Glomerular visceral epithelial cell (primary cell): ENCODE data around the gene CFAP119.
A peak's percentile ranks its signal among the peaks of the same experiment; 100 is the strongest.

Experiments used
- DNase-seq: peaks from one replicate; pipeline ENCODE4 v3.0.0-alpha.2; 2016; ENCODE audit errors: extremely low spot score

The CFAP119 gene

GRCh38 chr16:30782486-30783279 is 20.8 kb upstream of the CFAP119 start:
- no peak for DNase-seq

DNA sequence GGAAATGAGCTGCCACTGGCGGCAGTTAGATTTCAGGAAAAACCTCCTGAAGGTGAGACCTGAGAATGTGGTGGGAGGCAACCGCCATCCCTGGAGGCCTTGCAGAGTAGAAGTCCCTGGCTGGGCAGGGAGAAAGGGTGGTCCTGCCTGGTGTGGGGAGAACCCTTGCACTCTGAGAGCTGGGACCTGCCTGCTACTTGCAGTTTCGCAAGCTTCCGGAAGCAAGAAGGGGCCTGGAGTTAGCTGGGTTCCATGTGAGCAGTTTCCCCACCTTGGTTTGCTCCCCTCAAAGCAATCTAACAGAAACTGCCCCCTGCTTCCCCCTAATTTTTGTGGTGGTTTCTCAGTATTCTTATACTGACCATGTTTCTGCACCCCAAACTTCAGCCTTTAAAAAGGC is 18.7 kb upstream of the CFAP119 start:
- no peak for DNase-seq

GRCh38 chr16:30780021-30780420 is 18.2 kb upstream of the CFAP119 start:
- no peak for DNase-seq

GRCh38 chr16:30779596-30779995 is 17.7 kb upstream of the CFAP119 start:
- no peak for DNase-seq

DNA sequence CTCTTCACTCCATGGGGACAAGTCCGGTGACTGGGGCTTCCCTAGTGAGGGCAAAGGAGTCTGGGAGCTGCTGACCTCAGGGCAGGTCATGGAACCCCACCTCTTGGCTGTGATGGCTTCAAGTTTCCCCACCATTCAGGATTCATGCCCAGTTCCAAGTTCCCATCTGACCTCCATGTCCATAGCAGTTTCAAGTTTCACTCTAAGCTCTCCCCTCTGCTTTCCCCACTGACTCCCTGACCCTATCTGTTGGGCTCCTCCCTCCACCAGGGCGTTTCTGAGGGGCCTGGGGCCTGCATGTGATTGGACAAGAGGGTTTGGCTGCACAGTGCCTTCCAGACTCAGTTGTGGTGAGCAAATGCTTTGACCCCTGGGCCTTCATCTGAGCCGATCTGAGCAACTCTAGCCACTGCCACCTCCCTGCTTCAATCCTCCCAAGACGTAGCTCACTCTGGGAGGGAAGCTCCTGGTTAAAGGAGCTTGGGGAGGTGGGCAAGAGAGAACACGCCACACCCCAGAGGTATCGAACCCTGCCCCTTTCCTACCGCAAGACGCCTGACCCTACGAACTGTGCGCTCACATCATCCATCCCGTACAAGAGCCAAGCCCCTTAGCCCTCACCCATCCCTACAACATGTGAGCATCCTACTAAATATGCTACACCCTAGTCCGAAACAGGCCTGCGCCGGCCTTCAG is 16.8 kb upstream of the CFAP119 start:
- no peak for DNase-seq

- no peak for DNase-seq
Observed at GRCh38 chr16:30777591-30778297, 15.9 kb upstream of the CFAP119 start.

GRCh38 chr16:30775392-30776188 is 13.7 kb upstream of the CFAP119 start:
- DNase-seq: peak; percentile 72

GRCh38 chr16:30775131-30775391 is 13.2 kb upstream of the CFAP119 start:
- DNase-seq: no peak

DNA sequence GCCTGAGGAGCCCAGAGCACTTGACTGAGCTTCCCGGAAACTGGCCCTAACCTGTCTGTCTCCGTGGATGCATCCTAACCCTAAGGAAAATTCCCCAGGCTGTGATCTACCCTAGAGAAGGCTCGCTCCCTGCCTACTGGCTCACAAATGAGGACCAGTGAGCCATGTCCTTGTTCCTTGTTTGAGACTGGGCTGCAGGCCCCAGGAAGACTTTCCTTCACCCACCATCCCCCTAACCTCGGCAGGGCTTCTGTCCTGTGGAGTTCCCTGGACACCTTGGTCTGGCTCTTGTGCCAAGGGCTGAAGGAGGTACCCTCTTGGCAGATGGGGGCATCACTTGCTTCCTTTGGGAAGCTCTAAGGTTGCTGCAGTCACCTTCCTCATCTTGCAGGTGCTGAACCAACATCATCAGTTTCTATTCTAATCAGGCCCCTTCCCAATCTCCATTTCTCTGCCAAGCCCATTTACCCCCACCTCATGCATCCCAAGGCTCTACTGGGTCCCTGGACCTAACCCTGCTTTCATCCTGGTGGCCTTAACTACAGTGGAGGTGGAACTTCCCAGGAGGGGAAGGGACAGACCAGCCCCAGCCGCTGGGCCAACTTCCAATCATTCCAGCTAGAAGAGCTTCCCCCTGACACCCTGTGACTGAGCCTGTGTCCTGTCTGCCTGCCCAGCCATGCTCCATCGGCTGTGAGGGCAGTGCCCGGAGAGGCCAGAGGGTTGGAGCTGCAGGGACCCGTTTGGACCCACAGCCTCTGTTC is 12.7 kb upstream of the CFAP119 start:
- DNase-seq: no peak

- DNase-seq: no peak
Observed at GRCh38 chr16:30773826-30774225, 12.0 kb upstream of the CFAP119 start.

- no peak for DNase-seq
Observed at GRCh38 chr16:30771726-30772125, 9.9 kb upstream of the CFAP119 start.

- no peak for DNase-seq
Observed at GRCh38 chr16:30769379-30770089, 7.7 kb upstream of the CFAP119 start.

DNA sequence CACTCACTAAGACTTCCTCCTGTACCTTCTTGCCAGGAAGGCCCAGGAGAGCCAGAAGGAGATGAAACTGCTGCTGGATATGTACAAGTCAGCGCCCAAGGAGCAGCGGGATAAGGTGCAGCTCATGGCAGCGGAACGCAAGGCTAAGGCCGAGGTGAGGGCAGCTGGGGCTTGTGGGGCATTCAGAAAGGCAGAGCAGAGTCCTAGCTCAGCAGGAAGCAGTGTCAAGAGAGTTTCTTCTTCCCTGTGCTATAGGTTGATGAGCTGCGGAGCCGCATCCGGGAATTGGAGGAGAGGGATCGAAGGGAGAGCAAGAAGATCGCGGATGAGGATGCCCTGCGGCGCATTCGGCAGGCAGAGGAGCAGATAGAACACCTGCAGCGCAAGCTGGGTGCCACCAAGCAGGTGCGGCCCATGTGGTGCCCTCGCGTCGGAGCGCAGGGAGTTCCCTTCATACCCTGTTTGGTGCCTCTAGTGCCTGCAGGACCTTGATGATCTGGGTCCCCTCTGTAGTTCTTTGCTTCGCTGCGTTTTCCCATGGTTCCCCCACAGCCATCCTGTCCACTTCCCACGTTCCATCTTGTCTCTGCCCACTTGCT is 6.8 kb upstream of the CFAP119 start:
- no peak for DNase-seq

DNA sequence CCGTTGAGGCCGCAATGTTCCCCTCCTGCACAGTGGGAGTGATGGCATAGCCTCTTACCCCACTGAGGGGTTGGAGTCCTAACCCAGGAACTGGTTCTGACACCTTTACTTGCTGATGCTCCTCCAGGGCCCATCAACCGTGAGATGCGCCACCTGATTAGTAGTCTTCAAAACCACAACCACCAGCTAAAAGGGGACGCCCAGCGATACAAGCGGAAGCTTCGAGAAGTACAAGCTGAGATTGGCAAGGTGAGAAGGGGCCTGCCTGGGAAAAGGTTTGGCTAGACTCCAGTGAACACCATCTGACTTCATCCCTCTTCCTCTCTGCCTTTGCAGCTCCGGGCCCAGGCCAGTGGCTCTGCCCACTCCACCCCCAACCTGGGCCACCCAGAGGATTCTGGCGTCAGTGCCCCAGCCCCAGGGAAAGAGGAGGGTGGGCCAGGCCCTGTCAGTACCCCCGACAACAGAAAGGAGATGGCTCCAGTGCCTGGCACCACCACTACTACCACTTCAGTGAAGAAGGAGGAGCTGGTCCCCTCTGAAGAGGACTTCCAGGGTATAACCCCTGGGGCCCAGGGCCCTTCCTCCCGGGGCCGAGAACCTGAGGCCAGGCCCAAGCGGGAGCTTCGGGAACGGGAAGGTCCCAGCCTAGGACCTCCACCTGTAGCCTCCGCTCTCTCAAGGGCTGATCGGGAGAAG is 6.1 kb upstream of the CFAP119 start:
- DNase-seq: no peak

GRCh38 chr16:30766933-30767284 is 5.0 kb upstream of the CFAP119 start:
- DNase-seq: no peak

- no peak for DNase-seq
Observed at GRCh38 chr16:30766206-30766932, 4.5 kb upstream of the CFAP119 start.

GRCh38 chr16:30764816-30765465 is 3.1 kb upstream of the CFAP119 start:
- no peak for DNase-seq

DNA sequence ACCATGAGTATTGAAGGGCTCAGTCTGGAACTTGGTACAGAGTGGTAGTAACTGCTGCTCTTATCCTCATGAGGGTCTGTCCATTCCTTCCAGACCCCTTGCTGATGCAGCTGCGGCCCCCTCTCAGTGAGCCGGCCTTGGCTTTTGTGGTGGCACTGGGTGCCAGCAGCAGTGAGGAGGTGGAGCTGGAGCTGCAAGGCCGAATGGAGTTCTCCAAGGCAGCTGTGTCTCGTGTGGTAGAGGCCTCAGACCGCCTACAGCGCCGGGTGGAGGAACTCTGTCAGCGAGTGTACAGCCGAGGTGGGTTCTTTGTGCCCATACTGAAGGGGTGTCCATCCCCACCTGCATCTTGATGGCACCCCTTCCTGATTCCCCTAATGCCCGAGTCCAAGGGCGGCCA is 2.2 kb upstream of the CFAP119 start:
- DNase-seq: no peak
